K562 (cell line): ENCODE data around the gene TCFL5. TPM values are rescaled to one million over a fixed set of nuclear protein-coding genes. Genes with fewer than 3 reads are reported as not detected.

ENCODE experiments used
- HDGF ChIP-seq: fragments of 450-650 bp; IDR thresholded peaks from 2 replicates; pipeline ENCODE4 v1.6.1; 2016
- HMGN3 ChIP-seq: IDR thresholded peaks from 2 replicates; pipeline ENCODE4 v1.6.1; 2011; ENCODE audit warnings: borderline replicate concordance, low read depth, mild to moderate bottlenecking, mixed read lengths, low read length; ENCODE audit not compliant: insufficient read length; ENCODE audit errors: extremely low read depth
- LCOR ChIP-seq: sonication (generic); formaldehyde crosslinking; IDR thresholded peaks from 2 replicates; pipeline ENCODE4 v1.8.0; 2022; ENCODE audit warnings: mild to moderate bottlenecking, missing genetic modification reagents
- MAFF ChIP-seq: IDR thresholded peaks from 2 replicates; pipeline ENCODE4 v1.6.1; 2012; ENCODE audit warnings: low read length, improper control_type of control experiment
- MAZ ChIP-seq, 2 experiments: fragments of 450-650 bp in 1 of 2; sonication (generic) in 1 of 2; formaldehyde crosslinking; IDR thresholded peaks in 1 of 2; conservative IDR thresholded peaks in 1 of 2; 2 replicates each; pipeline versions ENCODE4 v1.4.0 to v1.5.0; 2020; ENCODE audit warnings: mild to moderate bottlenecking in 1 of 2, missing genetic modification reagents in 1 of 2
- POLR2AphosphoS2 ChIP-seq: IDR thresholded peaks from 2 replicates; pipeline ENCODE4 v1.6.1; 2012; ENCODE audit warnings: low read length, improper control_type of control experiment
- POLR2B ChIP-seq: fragments of 450-650 bp; IDR thresholded peaks from 2 replicates; pipeline ENCODE4 v1.6.1; 2018; ENCODE audit warnings: low read depth; ENCODE audit not compliant: partially characterized antibody
- SUPT5H ChIP-seq: fragments of 450-650 bp; IDR thresholded peaks from 2 replicates; pipeline ENCODE4 v1.6.1; 2016
- XRCC5 ChIP-seq: fragments of 200-400 bp; formaldehyde crosslinking; IDR thresholded peaks from 2 replicates; pipeline ENCODE4 v1.6.1; 2017; ENCODE audit warnings: low read depth, mild to moderate bottlenecking, low read length
- ZNF263 ChIP-seq: sonication (generic); formaldehyde crosslinking; IDR thresholded peaks from 2 replicates; pipeline ENCODE4 v1.8.0; 2022; ENCODE audit warnings: mild to moderate bottlenecking, missing genetic modification reagents, borderline replicate concordance
- polyA plus RNA-seq, 8 experiments: library from polyadenylated mRNA; depleted of rRNA in 4 of 8; stranded (reverse) in 5 of 8; unstranded in 3 of 8; fragments of >200 nt; fragmentation: Nextera tagmentation in 2 of 8; fragmentation: Illumina TruSeq in 1 of 8; extraction: Ambion mirVana in 2 of 8; extraction: Trizol in 1 of 8; gene quantifications; 2 replicates each; pipeline versions ENCODE4 v1.2.1 to v1.2.3, GENCODE V29; 2011 to 2014; ENCODE audit warnings: inconsistent platforms in 1 of 8, missing spikeins in 1 of 8
- total RNA-seq, 7 experiments: library from RNA; depleted of rRNA in 6 of 7; stranded (reverse); fragments of >200 nt in 6 of 7; fragmentation: Illumina TruSeq in 2 of 7; extraction: Trizol in 2 of 7; gene quantifications; 2 replicates each; pipeline versions ENCODE4 v1.2.1 to v1.2.3, GENCODE V29; 2011 to 2021; ENCODE audit warnings: low replicate concordance in 1 of 7
- TF ChIP-seq, protein P1 (sequence below): fragments of 450-650 bp; IDR thresholded peaks from 2 replicates; pipeline ENCODE4 v1.6.1; 2018; ENCODE audit not compliant: partially characterized antibody
- TF ChIP-seq, protein P2 (sequence below): sonication (generic); formaldehyde crosslinking; IDR thresholded peaks from 2 replicates; pipeline ENCODE4 v1.8.0; 2022; ENCODE audit warnings: missing genetic modification reagents, mild to moderate bottlenecking, moderate library complexity, borderline replicate concordance
- TF ChIP-seq, protein P3 (sequence below): sonication (generic); formaldehyde crosslinking; IDR thresholded peaks from 2 replicates; pipeline ENCODE4 v1.9.0; 2022; ENCODE audit warnings: mild to moderate bottlenecking, missing genetic modification reagents
- TF ChIP-seq, protein P4 (sequence below): sonication (generic); formaldehyde crosslinking; IDR thresholded peaks from 2 replicates; pipeline ENCODE4 v1.8.0; 2023; ENCODE audit warnings: mild to moderate bottlenecking, missing genetic modification reagents
- TF ChIP-seq, protein P5 (sequence below), 3 experiments: IDR thresholded peaks in 2 of 3; conservative IDR thresholded peaks in 1 of 3; 2 replicates each; pipeline ENCODE4 v1.5.1; 2011 to 2012; ENCODE audit warnings: low read length in 3 of 3, mild to moderate bottlenecking in 3 of 3, control low read depth in 2 of 3, improper control_type of control experiment in 1 of 3, inconsistent platforms in 1 of 3, low read depth in 1 of 3, mixed read lengths in 1 of 3, moderate library complexity in 1 of 3; ENCODE audit not compliant: insufficient read depth in 2 of 3

The TCFL5 gene
- total and polyA plus RNA-seq, 9 of the 15 experiments (the other 6 are each of a cell fraction or from before 2014, with no cell fraction given), result 1.00 to 12.6 (median 9.1) TPM

DNA sequence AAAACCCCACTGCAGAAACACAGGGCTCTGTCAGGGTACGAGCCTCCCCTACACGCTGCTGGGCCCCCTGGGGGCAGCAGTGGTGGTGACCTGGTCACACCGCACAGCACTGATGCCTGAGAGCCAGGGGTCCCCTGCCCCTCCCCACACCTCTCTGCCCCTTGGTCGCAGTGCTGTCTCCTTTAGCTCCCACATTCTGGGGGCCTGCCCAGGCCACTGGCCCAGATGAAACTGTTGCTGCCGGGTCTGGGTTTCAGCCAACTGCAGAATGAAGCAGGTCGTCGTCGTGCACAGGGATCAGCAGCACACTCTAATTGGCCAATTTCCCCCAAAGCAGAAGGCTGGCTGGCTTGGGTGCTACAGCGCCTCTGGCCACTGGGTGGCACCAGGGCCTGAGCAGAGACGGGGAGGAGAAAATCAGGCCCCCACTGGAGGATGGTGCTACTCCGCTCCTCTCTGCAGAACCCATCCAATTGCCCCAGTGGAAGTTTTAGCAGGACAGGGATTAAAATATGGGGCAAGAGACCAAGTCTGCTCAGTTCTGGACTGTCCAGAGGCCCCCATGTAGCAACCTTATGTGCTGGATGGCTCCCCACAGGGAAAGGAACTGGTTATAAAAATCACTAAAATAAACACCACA is 38.5 kb upstream of the TCFL5 start (continued):
- peak; percentile 98 for TF ChIP-seq POLR2AphosphoS2
- peak; percentile 63 for TF ChIP-seq SUPT5H
- peak; percentile 65 for TF ChIP-seq HMGN3
- TF ChIP-seq, protein P1, sequence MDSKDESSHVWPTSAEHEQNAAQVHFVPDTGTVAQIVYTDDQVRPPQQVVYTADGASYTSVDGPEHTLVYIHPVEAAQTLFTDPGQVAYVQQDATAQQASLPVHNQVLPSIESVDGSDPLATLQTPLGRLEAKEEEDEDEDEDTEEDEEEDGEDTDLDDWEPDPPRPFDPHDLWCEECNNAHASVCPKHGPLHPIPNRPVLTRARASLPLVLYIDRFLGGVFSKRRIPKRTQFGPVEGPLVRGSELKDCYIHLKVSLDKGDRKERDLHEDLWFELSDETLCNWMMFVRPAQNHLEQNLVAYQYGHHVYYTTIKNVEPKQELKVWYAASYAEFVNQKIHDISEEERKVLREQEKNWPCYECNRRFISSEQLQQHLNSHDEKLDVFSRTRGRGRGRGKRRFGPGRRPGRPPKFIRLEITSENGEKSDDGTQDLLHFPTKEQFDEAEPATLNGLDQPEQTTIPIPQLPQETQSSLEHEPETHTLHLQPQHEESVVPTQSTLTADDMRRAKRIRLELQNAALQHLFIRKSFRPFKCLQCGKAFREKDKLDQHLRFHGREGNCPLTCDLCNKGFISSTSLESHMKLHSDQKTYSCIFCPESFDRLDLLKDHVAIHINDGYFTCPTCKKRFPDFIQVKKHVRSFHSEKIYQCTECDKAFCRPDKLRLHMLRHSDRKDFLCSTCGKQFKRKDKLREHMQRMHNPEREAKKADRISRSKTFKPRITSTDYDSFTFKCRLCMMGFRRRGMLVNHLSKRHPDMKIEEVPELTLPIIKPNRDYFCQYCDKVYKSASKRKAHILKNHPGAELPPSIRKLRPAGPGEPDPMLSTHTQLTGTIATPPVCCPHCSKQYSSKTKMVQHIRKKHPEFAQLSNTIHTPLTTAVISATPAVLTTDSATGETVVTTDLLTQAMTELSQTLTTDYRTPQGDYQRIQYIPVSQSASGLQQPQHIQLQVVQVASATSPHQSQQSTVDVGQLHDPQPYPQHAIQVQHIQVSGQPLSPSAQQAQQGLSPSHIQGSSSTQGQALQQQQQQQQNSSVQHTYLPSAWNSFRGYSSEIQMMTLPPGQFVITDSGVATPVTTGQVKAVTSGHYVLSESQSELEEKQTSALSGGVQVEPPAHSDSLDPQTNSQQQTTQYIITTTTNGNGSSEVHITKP, result no peak
- peak; percentile 41 for TF ChIP-seq XRCC5
- peak; percentile 58 for TF ChIP-seq ZNF263 (CRISPR knock-in tag)
- TF ChIP-seq, protein P2, sequence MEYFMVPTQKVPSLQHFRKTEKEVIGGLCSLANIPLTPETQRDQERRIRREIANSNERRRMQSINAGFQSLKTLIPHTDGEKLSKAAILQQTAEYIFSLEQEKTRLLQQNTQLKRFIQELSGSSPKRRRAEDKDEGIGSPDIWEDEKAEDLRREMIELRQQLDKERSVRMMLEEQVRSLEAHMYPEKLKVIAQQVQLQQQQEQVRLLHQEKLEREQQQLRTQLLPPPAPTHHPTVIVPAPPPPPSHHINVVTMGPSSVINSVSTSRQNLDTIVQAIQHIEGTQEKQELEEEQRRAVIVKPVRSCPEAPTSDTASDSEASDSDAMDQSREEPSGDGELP (CRISPR knock-in tag), result 0 out of 2 replicates have a peak, but pooled peaks have one; percentile 43
- TF ChIP-seq, protein P3, sequence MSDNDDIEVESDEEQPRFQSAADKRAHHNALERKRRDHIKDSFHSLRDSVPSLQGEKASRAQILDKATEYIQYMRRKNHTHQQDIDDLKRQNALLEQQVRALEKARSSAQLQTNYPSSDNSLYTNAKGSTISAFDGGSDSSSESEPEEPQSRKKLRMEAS, result no peak
- TF ChIP-seq HDGF, result 0 out of 2 replicates have a peak, but pooled peaks have one; percentile 31
- TF ChIP-seq POLR2B, result peak; percentile 44
- TF ChIP-seq, protein P4, sequence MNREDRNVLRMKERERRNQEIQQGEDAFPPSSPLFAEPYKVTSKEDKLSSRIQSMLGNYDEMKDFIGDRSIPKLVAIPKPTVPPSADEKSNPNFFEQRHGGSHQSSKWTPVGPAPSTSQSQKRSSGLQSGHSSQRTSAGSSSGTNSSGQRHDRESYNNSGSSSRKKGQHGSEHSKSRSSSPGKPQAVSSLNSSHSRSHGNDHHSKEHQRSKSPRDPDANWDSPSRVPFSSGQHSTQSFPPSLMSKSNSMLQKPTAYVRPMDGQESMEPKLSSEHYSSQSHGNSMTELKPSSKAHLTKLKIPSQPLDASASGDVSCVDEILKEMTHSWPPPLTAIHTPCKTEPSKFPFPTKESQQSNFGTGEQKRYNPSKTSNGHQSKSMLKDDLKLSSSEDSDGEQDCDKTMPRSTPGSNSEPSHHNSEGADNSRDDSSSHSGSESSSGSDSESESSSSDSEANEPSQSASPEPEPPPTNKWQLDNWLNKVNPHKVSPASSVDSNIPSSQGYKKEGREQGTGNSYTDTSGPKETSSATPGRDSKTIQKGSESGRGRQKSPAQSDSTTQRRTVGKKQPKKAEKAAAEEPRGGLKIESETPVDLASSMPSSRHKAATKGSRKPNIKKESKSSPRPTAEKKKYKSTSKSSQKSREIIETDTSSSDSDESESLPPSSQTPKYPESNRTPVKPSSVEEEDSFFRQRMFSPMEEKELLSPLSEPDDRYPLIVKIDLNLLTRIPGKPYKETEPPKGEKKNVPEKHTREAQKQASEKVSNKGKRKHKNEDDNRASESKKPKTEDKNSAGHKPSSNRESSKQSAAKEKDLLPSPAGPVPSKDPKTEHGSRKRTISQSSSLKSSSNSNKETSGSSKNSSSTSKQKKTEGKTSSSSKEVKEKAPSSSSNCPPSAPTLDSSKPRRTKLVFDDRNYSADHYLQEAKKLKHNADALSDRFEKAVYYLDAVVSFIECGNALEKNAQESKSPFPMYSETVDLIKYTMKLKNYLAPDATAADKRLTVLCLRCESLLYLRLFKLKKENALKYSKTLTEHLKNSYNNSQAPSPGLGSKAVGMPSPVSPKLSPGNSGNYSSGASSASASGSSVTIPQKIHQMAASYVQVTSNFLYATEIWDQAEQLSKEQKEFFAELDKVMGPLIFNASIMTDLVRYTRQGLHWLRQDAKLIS (CRISPR knock-in tag), result peak; percentile 76; the same call in 1 of the 2 replicates
- TF ChIP-seq MAZ (CRISPR knock-in tag; conservative IDR thresholded peaks at IDR 0.05 in 1 of 2, IDR thresholded peaks at IDR 0.05 in 1 of 2), result peak in 1 of 2 experiments; percentile 90; a peak in 2 of 4 replicates
- TF ChIP-seq LCOR (CRISPR knock-in tag), result peak; percentile 52
- TF ChIP-seq, protein P5, sequence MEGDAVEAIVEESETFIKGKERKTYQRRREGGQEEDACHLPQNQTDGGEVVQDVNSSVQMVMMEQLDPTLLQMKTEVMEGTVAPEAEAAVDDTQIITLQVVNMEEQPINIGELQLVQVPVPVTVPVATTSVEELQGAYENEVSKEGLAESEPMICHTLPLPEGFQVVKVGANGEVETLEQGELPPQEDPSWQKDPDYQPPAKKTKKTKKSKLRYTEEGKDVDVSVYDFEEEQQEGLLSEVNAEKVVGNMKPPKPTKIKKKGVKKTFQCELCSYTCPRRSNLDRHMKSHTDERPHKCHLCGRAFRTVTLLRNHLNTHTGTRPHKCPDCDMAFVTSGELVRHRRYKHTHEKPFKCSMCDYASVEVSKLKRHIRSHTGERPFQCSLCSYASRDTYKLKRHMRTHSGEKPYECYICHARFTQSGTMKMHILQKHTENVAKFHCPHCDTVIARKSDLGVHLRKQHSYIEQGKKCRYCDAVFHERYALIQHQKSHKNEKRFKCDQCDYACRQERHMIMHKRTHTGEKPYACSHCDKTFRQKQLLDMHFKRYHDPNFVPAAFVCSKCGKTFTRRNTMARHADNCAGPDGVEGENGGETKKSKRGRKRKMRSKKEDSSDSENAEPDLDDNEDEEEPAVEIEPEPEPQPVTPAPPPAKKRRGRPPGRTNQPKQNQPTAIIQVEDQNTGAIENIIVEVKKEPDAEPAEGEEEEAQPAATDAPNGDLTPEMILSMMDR (IDR thresholded peaks at IDR 0.05 in 2 of 3, conservative IDR thresholded peaks at IDR 0.05 in 1 of 3; ENCODE audit: insufficient read depth in 2 of 3, low read depth in 1 of 3, low read length in 3 of 3), result peak; percentile 92 to 93 (median 93)
- TF ChIP-seq MAFF, result no peak
